Activated T-helper 1 cell treated with anti-CD3 and anti-CD28 coated beads, Interleukin-12 subunit alpha, Interleukin-12 subunit beta, Interleukin-2, Interleukin-4 antibody, amounts not matched to agents 30 ng/mL and 10 ng/mL and 1 ng/mL, durations not matched to agents 14 hours and 24 hours and 36 hours (primary cell): ENCODE data around the gene KCNT2. TPM values are rescaled to one million over a fixed set of nuclear protein-coding genes. Genes with fewer than 3 reads are reported as not detected.

Experiments used
- DNase-seq: peaks from one replicate; pipeline ENCODE4 v3.0.0; 2021; ENCODE audit warnings: low spot score
- H3K27ac Mint-ChIP-seq: one replicate; pipeline ENCODE4 v1.8.0; 2021; ENCODE audit warnings: mild to moderate bottlenecking, mixed read lengths
- H3K27me3 Mint-ChIP-seq: one replicate; pipeline ENCODE4 v1.8.0; 2022; ENCODE audit warnings: mild to moderate bottlenecking, moderate library complexity, mixed read lengths; ENCODE audit not compliant: insufficient read depth
- H3K36me3 Mint-ChIP-seq: one replicate; pipeline ENCODE4 v1.8.0; 2021; ENCODE audit warnings: low read depth, mixed read lengths
- H3K4me1 Mint-ChIP-seq: one replicate; pipeline ENCODE4 v1.8.0; 2021; ENCODE audit warnings: low read depth, mixed read lengths
- H3K4me3 Mint-ChIP-seq: one replicate; pipeline ENCODE4 v1.8.0; 2021; ENCODE audit warnings: mild to moderate bottlenecking, moderate library complexity, mixed read lengths
- H3K9me3 Mint-ChIP-seq: one replicate; pipeline ENCODE4 v1.8.0; 2021; ENCODE audit warnings: mixed read lengths
- intact Hi-C: fragments of 100-400 bp; cut with micrococcal nuclease; formaldehyde crosslinking; loops from one replicate; pipeline ENCODE4 v1.15.1; 2024
- total RNA-seq: library from RNA; stranded (reverse); gene quantifications from 2 replicates; pipeline ENCODE4 v1.2.3, GENCODE V29; 2022

Gene KCNT2
- total RNA-seq, 1 donor from 2014 or later, result not detected

DNA sequence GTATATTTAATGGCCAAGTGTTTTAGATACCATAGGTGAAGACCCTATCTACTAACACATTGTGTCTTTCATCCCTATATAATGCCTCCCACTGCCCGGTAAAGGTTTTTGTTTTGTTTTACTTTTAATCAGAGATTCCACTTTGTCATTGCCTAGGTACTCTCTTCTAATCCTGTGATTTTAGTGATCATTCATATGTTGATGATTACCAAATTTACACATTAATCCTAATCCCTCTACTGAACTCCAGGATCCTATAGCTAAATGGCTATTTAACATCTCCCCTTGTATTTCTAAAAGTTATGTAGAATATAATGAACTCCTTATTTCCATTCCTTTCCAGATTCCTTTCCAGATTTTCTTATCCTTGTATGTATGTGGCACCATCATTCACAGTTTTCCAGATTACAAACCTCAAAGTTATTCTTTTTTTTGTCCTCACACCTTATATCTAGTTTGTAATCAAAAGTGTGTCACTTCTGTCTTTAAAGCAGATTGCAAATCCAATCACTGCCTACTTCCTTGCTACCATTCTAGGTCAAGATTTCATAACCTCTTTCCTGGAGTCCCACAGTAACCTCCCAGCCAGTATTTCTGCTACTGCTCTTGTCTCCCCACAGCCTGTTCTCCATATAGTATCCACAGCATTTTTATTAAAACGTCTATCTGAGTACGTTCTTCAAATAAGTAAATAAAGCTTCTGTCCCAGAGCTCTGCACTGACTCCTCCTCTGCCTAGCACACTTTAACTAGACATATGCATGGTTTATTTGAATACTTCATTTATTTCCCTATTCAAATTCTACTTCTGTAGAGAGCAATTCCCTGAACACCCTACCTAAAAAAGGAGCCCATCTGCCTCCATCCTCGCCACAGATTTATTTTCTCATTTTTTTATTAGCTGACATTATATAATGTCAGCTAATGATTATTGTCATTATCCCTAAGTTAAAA, 157.8 kb downstream of the KCNT2 start:
- intact Hi-C loops, result no loop called here
- no peak overlapping the region for H3K27ac Mint-ChIP-seq

DNA sequence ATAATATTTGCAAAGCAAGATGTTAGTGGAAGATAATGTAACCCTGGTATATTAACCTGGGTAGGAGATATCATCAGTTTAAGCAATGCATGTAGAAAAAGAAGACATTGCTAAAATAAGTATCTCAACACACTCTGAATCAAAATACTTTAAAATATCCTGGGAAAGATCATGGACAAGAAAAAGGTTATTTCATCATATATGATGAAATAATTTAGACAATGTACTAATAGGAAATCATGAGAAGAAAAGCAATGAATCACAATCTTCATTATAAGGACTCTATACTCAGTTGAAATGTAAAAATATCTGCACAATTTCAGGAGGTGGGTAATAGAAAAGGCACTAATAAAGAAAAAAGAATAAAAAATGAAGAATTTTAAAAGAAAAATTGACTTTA, 158.8 kb downstream of the KCNT2 start:
- no peaks in the 10 kb centered on the region for H3K27me3 Mint-ChIP-seq
- no peaks in the 10 kb centered on the region for H3K36me3 Mint-ChIP-seq
- no peak for DNase-seq
- no peak overlapping the region for H3K4me3 Mint-ChIP-seq
- H3K27ac Mint-ChIP-seq, result no peak overlapping the region
- no peaks in the 10 kb centered on the region for H3K9me3 Mint-ChIP-seq
- intact Hi-C loops, result no loop called here
- no peaks in the 10 kb centered on the region for H3K4me1 Mint-ChIP-seq

More for the DNA sequence above, 157.8 kb downstream of the KCNT2 start:
- Mint-ChIP-seq H3K9me3 (no peaks in the 10 kb centered on the region), H3K36me3 (no peaks in the 10 kb centered on the region), H3K27me3 (no peaks in the 10 kb centered on the region), H3K4me3 (no peak overlapping the region), H3K4me1 (no peaks in the 10 kb centered on the region)
- no peak for DNase-seq

DNA sequence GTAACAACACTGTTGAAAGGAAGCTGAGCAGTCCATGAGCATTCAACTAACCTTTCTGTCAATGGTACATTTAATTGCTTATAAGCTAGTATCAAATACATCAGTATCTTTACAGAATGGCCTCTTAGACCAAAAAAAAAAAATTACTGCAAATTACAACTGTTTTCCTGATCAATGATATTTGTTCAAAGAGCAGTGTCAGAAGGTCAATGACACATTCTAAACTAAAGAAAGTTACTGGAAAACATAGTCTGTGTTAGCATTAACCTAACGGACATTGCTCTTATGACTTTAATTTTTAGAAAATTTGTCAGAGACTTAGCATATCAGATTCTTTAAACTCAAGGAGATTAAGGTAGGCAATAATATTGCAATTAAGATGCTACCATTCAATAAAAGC, 162.5 kb downstream of the KCNT2 start:
- H3K27ac Mint-ChIP-seq, result no peak overlapping the region
- no peaks in the 10 kb centered on the region for H3K36me3 Mint-ChIP-seq
- H3K27me3 Mint-ChIP-seq, result no peaks in the 10 kb centered on the region
- H3K4me1 Mint-ChIP-seq, result no peaks in the 10 kb centered on the region
- no peak overlapping the region for H3K4me3 Mint-ChIP-seq
- intact Hi-C loops, result no loop called here
- no peaks in the 10 kb centered on the region for H3K9me3 Mint-ChIP-seq
- DNase-seq, result no peak

DNA sequence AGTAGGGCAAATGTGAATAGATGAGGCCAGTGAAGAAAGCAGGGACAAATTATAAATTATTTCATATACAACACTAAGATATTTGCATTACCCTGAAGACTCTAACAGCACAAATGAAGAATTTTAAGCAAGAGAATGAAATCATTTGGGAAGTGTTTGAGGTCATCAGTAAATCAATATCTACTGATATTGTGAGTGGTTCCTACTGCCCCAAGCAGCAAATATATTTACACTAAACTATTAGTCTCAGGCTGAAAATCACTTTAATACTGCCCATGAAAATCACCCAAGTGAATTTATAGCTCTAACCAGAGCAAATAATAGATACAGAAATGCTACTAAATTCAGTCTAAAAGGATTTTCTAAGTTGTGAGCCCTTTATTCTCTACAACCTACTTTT, 163.6 kb downstream of the KCNT2 start:
- intact Hi-C loops, result no loop called here
- Mint-ChIP-seq H3K4me1 (no peaks in the 10 kb centered on the region), H3K4me3 (no peak overlapping the region), H3K27ac (no peak overlapping the region), H3K27me3 (no peaks in the 10 kb centered on the region), H3K9me3 (no peaks in the 10 kb centered on the region), H3K36me3 (no peaks in the 10 kb centered on the region)
- DNase-seq, result no peak

DNA sequence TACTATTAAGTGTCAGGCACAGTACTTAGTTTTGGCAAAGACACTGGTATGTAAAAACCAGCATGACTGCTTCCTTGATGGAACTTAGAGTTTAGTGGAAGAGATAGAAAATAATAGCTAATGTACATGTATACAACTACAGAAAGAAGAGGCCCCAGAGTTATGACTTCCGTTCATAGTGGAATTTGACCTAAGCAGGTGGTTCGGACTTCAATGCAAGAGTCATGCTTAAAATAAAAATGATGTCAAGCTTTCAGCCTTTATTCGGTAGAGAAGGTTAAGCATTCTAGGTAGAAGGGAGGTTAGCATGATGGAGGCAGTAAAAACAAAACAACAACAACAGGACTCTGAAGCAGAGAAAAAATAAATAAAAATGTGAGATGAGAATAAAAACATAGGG, 165.9 kb downstream of the KCNT2 start:
- Mint-ChIP-seq H3K36me3 (no peaks in the 10 kb centered on the region), H3K4me1 (no peaks in the 10 kb centered on the region), H3K27me3 (no peaks in the 10 kb centered on the region)

DNA sequence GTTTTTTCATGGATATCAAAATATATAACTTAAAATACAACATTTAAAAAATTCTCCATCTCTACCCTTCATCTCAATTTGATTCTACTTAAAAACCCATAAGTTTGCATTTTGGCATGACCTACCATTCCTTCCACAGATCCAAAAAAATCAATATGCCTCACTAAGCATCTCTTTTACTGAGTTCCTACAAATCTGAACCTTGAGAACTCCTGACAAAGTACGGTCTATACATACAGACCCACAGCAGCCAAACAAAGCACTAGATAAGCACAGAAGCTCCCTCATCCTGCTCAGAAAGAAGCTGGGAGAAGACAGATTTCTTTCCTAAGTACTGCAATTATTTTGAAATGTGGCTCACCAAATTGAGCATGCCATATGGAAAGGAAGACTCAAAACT, 167.5 kb downstream of the KCNT2 start:
- DNase-seq, result no peak
- no peaks in the 10 kb centered on the region for H3K36me3 Mint-ChIP-seq
- no peaks in the 10 kb centered on the region for H3K9me3 Mint-ChIP-seq
- H3K4me3 Mint-ChIP-seq, result no peak overlapping the region
- H3K27me3 Mint-ChIP-seq, result no peaks in the 10 kb centered on the region
- intact Hi-C loops, result no loop called here
- no peak overlapping the region for H3K27ac Mint-ChIP-seq
- H3K4me1 Mint-ChIP-seq, result no peaks in the 10 kb centered on the region

More for the DNA sequence above, 165.9 kb downstream of the KCNT2 start:
- no peak for DNase-seq
- Mint-ChIP-seq H3K4me3 (no peak overlapping the region), H3K9me3 (no peaks in the 10 kb centered on the region), H3K27ac (no peak overlapping the region)
- intact Hi-C loops, result no loop called here

DNA sequence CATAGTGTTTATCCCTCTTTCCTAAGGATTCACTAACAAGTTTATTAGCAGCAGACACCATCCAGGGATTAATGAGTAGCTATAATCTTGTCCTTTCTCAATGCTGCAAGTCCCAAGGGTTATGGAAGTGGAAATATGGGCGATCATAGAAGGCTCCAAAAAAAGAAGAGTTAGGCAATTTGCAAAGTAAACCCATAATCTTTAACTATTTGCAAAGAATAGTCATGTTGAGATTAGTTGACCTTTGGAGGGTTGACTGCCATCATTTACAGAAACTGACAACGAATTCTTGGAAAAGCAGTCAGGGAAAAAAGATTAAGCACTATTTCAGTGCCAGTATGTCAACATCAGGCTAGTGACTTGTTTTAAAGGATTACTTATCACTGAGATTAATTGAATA, 169.9 kb downstream of the KCNT2 start:
- Mint-ChIP-seq H3K4me1 (no peaks in the 10 kb centered on the region), H3K27ac (no peak overlapping the region), H3K36me3 (no peaks in the 10 kb centered on the region), H3K27me3 (no peaks in the 10 kb centered on the region), H3K9me3 (no peaks in the 10 kb centered on the region), H3K4me3 (no peak overlapping the region)
- intact Hi-C loops, result loop anchor here (5.0 kb wide), 1 partner anchor 1014 kb away; no protein-coding TSS in a partner anchor
- no peak for DNase-seq

DNA sequence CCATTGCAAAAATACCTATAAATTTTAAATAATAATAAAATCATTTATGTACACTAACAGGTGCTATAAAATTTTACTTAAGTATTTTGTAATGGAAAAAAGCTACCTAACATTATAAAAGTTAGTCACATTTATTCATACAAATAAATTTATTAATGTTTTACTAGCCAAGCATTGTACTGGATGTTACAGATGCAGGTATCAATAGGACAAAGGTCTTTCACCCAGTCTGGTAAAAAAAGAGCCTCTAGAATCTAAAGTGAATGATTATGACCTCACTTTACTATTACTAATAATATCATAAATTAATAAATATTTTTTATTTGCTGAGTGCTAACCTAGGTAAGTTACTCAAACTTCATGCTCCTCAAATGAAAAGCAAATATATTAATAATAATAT, 170.6 kb downstream of the KCNT2 start:
- Mint-ChIP-seq H3K27ac (no peak overlapping the region), H3K4me3 (no peak overlapping the region), H3K36me3 (no peaks in the 10 kb centered on the region), H3K27me3 (no peaks in the 10 kb centered on the region), H3K4me1 (no peaks in the 10 kb centered on the region), H3K9me3 (no peaks in the 10 kb centered on the region)
- intact Hi-C loops, result loop anchor here (5.0 kb wide), 1 partner anchor 1015 kb away; no protein-coding TSS in a partner anchor
- DNase-seq, result no peak

DNA sequence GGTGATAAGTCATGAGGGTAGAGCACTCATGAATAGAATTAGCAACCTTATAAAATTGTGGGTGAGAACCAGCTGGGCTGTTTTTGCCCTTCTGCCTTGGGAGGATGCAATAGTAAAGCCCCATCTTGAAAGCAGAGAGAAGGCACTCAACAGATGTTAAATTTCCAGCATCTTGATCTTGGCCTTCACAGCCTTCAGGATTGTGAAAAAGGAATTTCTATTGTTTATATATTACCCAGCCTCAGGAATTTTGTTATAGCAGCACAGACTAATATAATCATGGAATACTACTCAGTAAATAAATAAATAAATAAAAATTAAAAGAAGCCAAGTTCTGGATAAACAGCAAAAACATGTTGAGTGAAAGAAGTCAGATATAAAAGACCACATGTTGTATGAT, 175.2 kb downstream of the KCNT2 start:
- no peak overlapping the region for H3K27ac Mint-ChIP-seq
- H3K36me3 Mint-ChIP-seq, result no peaks in the 10 kb centered on the region
- H3K27me3 Mint-ChIP-seq, result no peaks in the 10 kb centered on the region
- H3K9me3 Mint-ChIP-seq, result no peaks in the 10 kb centered on the region
- intact Hi-C loops, result no loop called here
- H3K4me1 Mint-ChIP-seq, result no peaks in the 10 kb centered on the region
- DNase-seq, result no peak
- no peak overlapping the region for H3K4me3 Mint-ChIP-seq

DNA sequence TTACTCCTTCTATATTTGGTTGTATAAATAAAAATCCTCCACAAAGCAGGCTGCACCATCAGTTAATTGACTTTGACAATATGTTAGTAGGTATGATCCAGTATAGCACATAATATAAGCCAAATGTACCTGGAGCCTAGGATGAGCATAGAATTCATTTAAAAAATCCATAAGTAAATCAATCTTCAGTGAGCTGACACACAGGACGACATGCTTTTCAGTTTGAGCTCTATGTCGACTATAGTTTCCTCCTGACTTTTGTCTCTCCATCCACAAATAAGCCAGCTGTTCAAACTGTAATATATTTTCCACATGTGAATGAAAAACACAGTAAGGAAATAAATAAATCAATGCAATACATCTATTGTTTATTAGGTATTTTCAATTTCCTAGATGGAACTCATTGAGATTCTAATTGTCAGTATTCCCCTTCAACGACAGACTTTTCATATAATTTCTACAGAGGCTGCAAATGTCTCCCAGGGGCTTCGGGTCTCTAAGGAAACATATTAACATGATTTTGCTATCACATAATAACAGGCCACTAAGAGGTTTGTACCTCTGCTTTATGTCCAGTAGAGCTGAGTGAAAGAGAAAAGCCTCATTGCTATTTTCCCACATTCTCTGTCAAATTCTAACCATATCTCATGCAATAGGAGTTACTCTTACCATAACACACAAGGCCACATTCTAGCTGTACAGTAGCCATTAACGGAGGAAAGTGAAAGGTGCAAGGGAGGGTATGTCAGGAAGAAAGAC, 180.1 kb downstream of the KCNT2 start:
- Mint-ChIP-seq H3K4me3 (no peak overlapping the region), H3K27ac (no peak overlapping the region), H3K27me3 (no peaks in the 10 kb centered on the region), H3K4me1 (no peaks in the 10 kb centered on the region), H3K9me3 (no peaks in the 10 kb centered on the region), H3K36me3 (no peaks in the 10 kb centered on the region)
- no peak for DNase-seq
- intact Hi-C loops, result no loop called here

DNA sequence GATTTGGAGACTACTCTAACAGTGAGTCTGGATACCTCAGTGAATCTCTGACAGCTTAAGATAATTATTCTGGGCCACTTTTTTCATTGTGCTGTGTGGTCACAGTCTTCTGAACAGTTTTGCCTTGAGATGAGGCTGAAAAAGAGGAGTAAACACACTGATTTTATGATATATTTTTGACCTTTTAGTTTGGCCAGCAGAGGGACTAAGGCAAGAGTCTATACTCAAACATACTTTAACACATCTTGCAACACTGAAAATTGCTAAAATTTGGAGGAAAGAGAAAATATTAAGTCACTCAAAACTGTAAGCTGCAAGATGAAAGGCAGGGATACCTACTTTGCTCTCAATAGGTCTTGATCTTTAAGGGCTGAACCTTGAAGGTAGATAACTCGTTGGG, 182.7 kb downstream of the KCNT2 start:
- no peaks in the 10 kb centered on the region for H3K27me3 Mint-ChIP-seq
- intact Hi-C loops, result no loop called here
- no peaks in the 10 kb centered on the region for H3K36me3 Mint-ChIP-seq
- DNase-seq, result no peak
- H3K9me3 Mint-ChIP-seq, result no peaks in the 10 kb centered on the region
- no peak overlapping the region for H3K27ac Mint-ChIP-seq
- H3K4me3 Mint-ChIP-seq, result no peak overlapping the region
- H3K4me1 Mint-ChIP-seq, result no peaks in the 10 kb centered on the region

DNA sequence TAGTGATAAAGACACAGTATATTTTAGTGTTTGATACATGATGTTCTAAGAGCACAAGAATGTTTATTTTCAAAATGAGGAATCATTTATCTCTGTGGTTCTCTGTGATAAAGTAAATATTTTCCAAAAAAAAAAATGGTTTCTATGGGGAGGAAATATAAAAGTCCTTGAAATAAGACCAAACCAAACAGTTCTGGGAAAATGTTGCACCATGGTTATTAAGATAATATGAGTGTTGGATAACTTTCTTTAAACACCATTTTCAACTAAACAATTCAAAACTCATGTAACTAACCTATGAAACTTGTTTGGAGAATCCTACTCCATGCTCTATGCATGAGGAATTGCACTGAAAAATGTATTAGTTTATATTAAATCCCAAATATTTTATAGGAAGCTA, 184.6 kb downstream of the KCNT2 start:
- Mint-ChIP-seq H3K27ac (no peak overlapping the region), H3K4me3 (no peak overlapping the region), H3K27me3 (no peaks in the 10 kb centered on the region), H3K9me3 (no peaks in the 10 kb centered on the region), H3K36me3 (no peaks in the 10 kb centered on the region), H3K4me1 (no peaks in the 10 kb centered on the region)
- intact Hi-C loops, result no loop called here
- no peak for DNase-seq

DNA sequence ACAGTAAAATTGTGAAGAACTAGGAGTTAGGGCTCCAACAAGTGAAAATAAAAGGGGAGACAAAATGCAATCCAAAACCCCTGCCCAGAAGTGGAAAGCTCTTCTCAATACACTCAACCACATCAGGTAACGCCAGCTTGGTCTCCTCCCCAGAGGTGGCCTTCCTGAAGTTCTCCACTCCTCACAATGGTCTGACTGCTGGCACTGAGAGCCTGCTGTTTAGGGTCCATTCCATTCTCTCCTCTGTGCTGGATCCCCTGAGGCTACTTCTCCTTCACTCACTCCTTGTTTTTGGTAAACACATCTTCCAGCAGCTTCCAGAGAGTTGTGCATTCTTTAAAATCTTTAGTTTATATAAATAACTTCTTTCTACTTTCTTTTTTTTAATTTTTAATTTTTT, 189.5 kb downstream of the KCNT2 start:
- H3K4me1 Mint-ChIP-seq, result no peaks in the 10 kb centered on the region
- H3K4me3 Mint-ChIP-seq, result no peak overlapping the region
- no peaks in the 10 kb centered on the region for H3K36me3 Mint-ChIP-seq
- no peak overlapping the region for H3K27ac Mint-ChIP-seq
- no peaks in the 10 kb centered on the region for H3K9me3 Mint-ChIP-seq
- H3K27me3 Mint-ChIP-seq, result no peaks in the 10 kb centered on the region
- intact Hi-C loops, result no loop called here
- DNase-seq, result no peak
